ENCODE results near the gene CYLD. TPM values are rescaled to one million over a fixed set of nuclear protein-coding genes. Genes with fewer than 3 reads are reported as not detected.

Gene CYLD
- total and polyA plus RNA-seq, 2 donors (not counting 3 experiments of a cell fraction or from before 2014, with no cell fraction given) = 7.4 to 21.5 TPM

DNA sequence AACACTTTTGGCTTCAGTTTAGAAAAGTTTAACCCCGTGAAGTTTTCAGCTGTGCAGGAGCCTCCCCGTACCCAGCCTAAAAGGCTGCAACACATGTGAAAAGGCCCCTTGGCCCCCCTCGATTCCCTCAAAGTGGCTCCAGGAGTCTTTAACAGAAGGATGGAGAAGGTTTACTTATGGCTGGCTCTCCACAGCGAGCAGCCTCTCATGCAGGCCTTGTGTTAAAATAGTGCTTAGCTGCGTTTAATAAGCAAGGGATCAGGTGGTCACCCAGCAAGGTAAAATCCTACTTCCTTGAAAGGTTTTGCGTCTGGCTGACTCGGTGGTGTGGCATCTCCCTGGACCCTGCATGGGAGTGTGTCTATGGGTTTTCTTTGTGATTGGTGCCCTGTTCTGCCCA, 8.4 kb upstream of the CYLD start:
- H3K9ac ChIP-seq (replicated peaks; ENCODE audit: extremely low read depth, insufficient read depth, low read length) = no peak overlapping the region
- CTCF ChIA-PET = interaction anchor here (1.2 kb wide), 1 partner anchor 8 kb away, joined by 3 read pairs; the partner anchor contains the start of gene CYLD

GRCh38 chr16:50735629-50736122, 6.2 kb upstream of the CYLD start:
- TF ChIP-seq, protein P1, sequence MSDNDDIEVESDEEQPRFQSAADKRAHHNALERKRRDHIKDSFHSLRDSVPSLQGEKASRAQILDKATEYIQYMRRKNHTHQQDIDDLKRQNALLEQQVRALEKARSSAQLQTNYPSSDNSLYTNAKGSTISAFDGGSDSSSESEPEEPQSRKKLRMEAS (IDR thresholded peaks at IDR 0.05; ENCODE audit: insufficient read depth, insufficient read length) = no peak
- TF ChIP-seq POLR2A (IDR thresholded peaks at IDR 0.05; ENCODE audit: low read depth, low read length) (no peak), EZH2 (IDR thresholded peaks at IDR 0.05; ENCODE audit: borderline replicate concordance, low read depth, low read length, severe bottlenecking) (no peak), JUN (IDR thresholded peaks at IDR 0.05; ENCODE audit: borderline replicate concordance, insufficient read depth, insufficient read length, low read depth) (no peak), FOS (IDR thresholded peaks at IDR 0.05; ENCODE audit: borderline replicate concordance, insufficient read depth, low read length) (no peak), CTCF (IDR thresholded peaks at IDR 0.05; ENCODE audit: extremely low read depth in 1 of 2, insufficient read depth in 1 of 2, low read depth in 1 of 2, low read length in 2 of 2) (no peak), MYC (IDR thresholded peaks at IDR 0.05; ENCODE audit: low read depth, low read length) (no peak), GATA2 (IDR thresholded peaks at IDR 0.05; ENCODE audit: insufficient read depth, insufficient read length, low read depth, low read length) (no peak), POLR2AphosphoS5 (IDR thresholded peaks at IDR 0.05; ENCODE audit: insufficient read depth, low read depth, low read length) (no peak)
- Histone ChIP-seq H2AFZ (ENCODE audit: low read depth, low read length) (no peak overlapping the region), H3K9me3 (replicated peaks; ENCODE audit: control insufficient read depth, insufficient read depth, low read length) (no peaks in the 10 kb centered on the region), H3K36me3 (ENCODE audit: control insufficient read depth in 2 of 2, extremely low read depth in 1 of 2, insufficient read depth in 2 of 2, low read length in 2 of 2) (no peaks in the 10 kb centered on the region), H3K27me3 (ENCODE audit: control insufficient read depth in 2 of 2, insufficient read depth in 2 of 2, low read length in 2 of 2) (peaks cover 2 to 3% of the 10 kb centered on the region in 2 experiments), H3K4me1 (ENCODE audit: control insufficient read depth, extremely low read depth, insufficient read depth, low read length) (no peaks in the 10 kb centered on the region), H4K20me1 (replicated peaks; ENCODE audit: control insufficient read depth, extremely low read depth, insufficient read depth, low read length) (no peaks in the 10 kb centered on the region), H3K9me1 (replicated peaks; ENCODE audit: control insufficient read depth, extremely low read depth, insufficient read depth, low read length) (no peaks in the 10 kb centered on the region), H3K9ac (replicated peaks; ENCODE audit: extremely low read depth, insufficient read depth, low read length) (no peak overlapping the region), H3K4me2 (ENCODE audit: insufficient read depth, low read length) (no peak overlapping the region), H3K4me3 (replicated peaks in 1 of 3; ENCODE audit: insufficient read depth in 1 of 3, low read depth in 1 of 3, low read length in 3 of 3) (no peak overlapping the region), H3K79me2 (ENCODE audit: control insufficient read depth, insufficient read depth, low read length) (no peaks in the 10 kb centered on the region), H3K27ac (ENCODE audit: insufficient read depth, low read depth, low read length) (no peak overlapping the region)
- intact Hi-C loops (cut with micrococcal nuclease) (no loop called here), dilution Hi-C loops (cut with MboI; ENCODE audit: extremely low pct_ligation_motif_present, low sequenced_read_pairs) (no loop called here)
- ChIA-PET CTCF (interaction anchor here (2.3 kb wide), 1 partner anchor 71 kb away, joined by 8 read pairs; no protein-coding TSS in a partner anchor), POLR2A (no interaction called here)
- FAIRE-seq = no peak
- no TSS peak for BruUV-seq (replicated peaks)
- no peak for DNase-seq (ENCODE audit: low read depth, low spot score)

More for the DNA sequence above, 8.4 kb upstream of the CYLD start:
- Histone ChIP-seq H3K9me3 (replicated peaks; ENCODE audit: control insufficient read depth, insufficient read depth, low read length) (no peaks in the 10 kb centered on the region), H3K9me1 (replicated peaks; ENCODE audit: control insufficient read depth, extremely low read depth, insufficient read depth, low read length) (no peaks in the 10 kb centered on the region), H3K27me3 (ENCODE audit: control insufficient read depth in 2 of 2, insufficient read depth in 2 of 2, low read length in 2 of 2) (peaks cover 2 to 3% of the 10 kb centered on the region in 2 experiments), H3K36me3 (ENCODE audit: control insufficient read depth in 2 of 2, extremely low read depth in 1 of 2, insufficient read depth in 2 of 2, low read length in 2 of 2) (no peaks in the 10 kb centered on the region), H3K4me3 (replicated peaks in 1 of 3; ENCODE audit: insufficient read depth in 1 of 3, low read depth in 1 of 3, low read length in 3 of 3) (no peak overlapping the region), H3K4me1 (ENCODE audit: control insufficient read depth, extremely low read depth, insufficient read depth, low read length) (no peaks in the 10 kb centered on the region), H4K20me1 (replicated peaks; ENCODE audit: control insufficient read depth, extremely low read depth, insufficient read depth, low read length) (no peaks in the 10 kb centered on the region), H3K4me2 (ENCODE audit: insufficient read depth, low read length) (no peak overlapping the region), H3K27ac (ENCODE audit: insufficient read depth, low read depth, low read length) (no peak overlapping the region), H2AFZ (ENCODE audit: low read depth, low read length) (no peak overlapping the region), H3K79me2 (ENCODE audit: control insufficient read depth, insufficient read depth, low read length) (no peaks in the 10 kb centered on the region)
- no peak for DNase-seq (ENCODE audit: low read depth, low spot score)
- intact Hi-C loops (cut with micrococcal nuclease) = no loop called here
- TF ChIP-seq EZH2 (IDR thresholded peaks at IDR 0.05; ENCODE audit: borderline replicate concordance, low read depth, low read length, severe bottlenecking) (no peak), POLR2A (IDR thresholded peaks at IDR 0.05; ENCODE audit: low read depth, low read length) (no peak), FOS (IDR thresholded peaks at IDR 0.05; ENCODE audit: borderline replicate concordance, insufficient read depth, low read length) (no peak), GATA2 (IDR thresholded peaks at IDR 0.05; ENCODE audit: insufficient read depth, insufficient read length, low read depth, low read length) (no peak), POLR2AphosphoS5 (IDR thresholded peaks at IDR 0.05; ENCODE audit: insufficient read depth, low read depth, low read length) (no peak)
- TF ChIP-seq, protein P1 (IDR thresholded peaks at IDR 0.05; ENCODE audit: insufficient read depth, insufficient read length) = no peak
- dilution Hi-C loops (cut with MboI; ENCODE audit: extremely low pct_ligation_motif_present, low sequenced_read_pairs) = no loop called here
- no TSS peak for BruUV-seq (replicated peaks)
- POLR2A ChIA-PET = no interaction called here
- FAIRE-seq = no peak

Measured in endothelial cell of umbilical vein (primary cell).